ENCODE results near the gene C14orf180. TPM values are rescaled to one million over a fixed set of nuclear protein-coding genes. Genes with fewer than 3 reads are reported as not detected.

The C14orf180 gene
- total RNA-seq, 1 experiment from 2014 or later, result not detected

- DNase-seq (ENCODE audit: low read depth, low spot score) (no peak), ATAC-seq (no peak)
- in situ Hi-C loops (cut with HindIII; ENCODE audit: low pct_unique_long_range_greater_than_20kb, low sequenced_read_pairs) (no loop called here), intact Hi-C loops (cut with micrococcal nuclease; ENCODE audit: unreplicated experiment) (no loop called here)
- H3K4me3 ChIP-seq (ENCODE audit: low read depth in 2 of 2, low read length in 2 of 2), result no peak overlapping the region
- BruUV-seq (replicated peaks), result no TSS peak
- H3K27ac ChIP-seq (ENCODE audit: low read length), result no peak overlapping the region
- CTCF ChIA-PET, result no interaction called here
- POLR2A ChIA-PET, result no interaction called here
- TF ChIP-seq POLR2AphosphoS5 (IDR thresholded peaks at IDR 0.05; ENCODE audit: low read depth, low read length) (no peak), CTCF (IDR thresholded peaks at IDR 0.05) (no peak), SIN3A (IDR thresholded peaks at IDR 0.05; ENCODE audit: borderline replicate concordance, insufficient read depth, low read depth, low read length) (no peak), REST (IDR thresholded peaks at IDR 0.05; ENCODE audit: insufficient read depth in 1 of 2, low read depth in 2 of 2, low read length in 1 of 2) (no peak), TCF7L2 (IDR thresholded peaks at IDR 0.05; ENCODE audit: low read depth, low read length) (no peak)
- no peaks in the 10 kb centered on the region for H3K9me3 ChIP-seq (ENCODE audit: control insufficient read depth, insufficient read depth, low read depth, low read length)
- H3K27me3 ChIP-seq (ENCODE audit: control insufficient read depth, insufficient read depth, low read length), result no peaks in the 10 kb centered on the region
- no peaks in the 10 kb centered on the region for H3K36me3 ChIP-seq (ENCODE audit: control insufficient read depth, insufficient read depth, low read length)
- H3K4me1 ChIP-seq (ENCODE audit: control insufficient read depth, insufficient read depth, low read length), result no peaks in the 10 kb centered on the region
Observed at GRCh38 chr14:104582005-104582404, 2.4 kb downstream of the C14orf180 start.

- no peaks in the 10 kb centered on the region for H3K9me3 ChIP-seq (ENCODE audit: control insufficient read depth, insufficient read depth, low read depth, low read length)
- ChIA-PET POLR2A (no interaction called here), CTCF (no interaction called here)
- no peaks in the 10 kb centered on the region for H3K27me3 ChIP-seq (ENCODE audit: control insufficient read depth, insufficient read depth, low read length)
- DNase-seq (ENCODE audit: low read depth, low spot score) (no peak), ATAC-seq (no peak)
- no peaks in the 10 kb centered on the region for H3K4me1 ChIP-seq (ENCODE audit: control insufficient read depth, insufficient read depth, low read length)
- in situ Hi-C loops (cut with HindIII; ENCODE audit: low pct_unique_long_range_greater_than_20kb, low sequenced_read_pairs) (no loop called here), intact Hi-C loops (cut with micrococcal nuclease; ENCODE audit: unreplicated experiment) (no loop called here)
- no peak overlapping the region for H3K4me3 ChIP-seq (ENCODE audit: low read depth in 2 of 2, low read length in 2 of 2)
- H3K36me3 ChIP-seq (ENCODE audit: control insufficient read depth, insufficient read depth, low read length), result no peaks in the 10 kb centered on the region
- no peak overlapping the region for H3K27ac ChIP-seq (ENCODE audit: low read length)
- no TSS peak for BruUV-seq (replicated peaks)
- no peak for TF ChIP-seq TCF7L2 (IDR thresholded peaks at IDR 0.05; ENCODE audit: low read depth, low read length)
- no peak for TF ChIP-seq POLR2AphosphoS5 (IDR thresholded peaks at IDR 0.05; ENCODE audit: low read depth, low read length)
- TF ChIP-seq CTCF (IDR thresholded peaks at IDR 0.05), result no peak
- no peak for TF ChIP-seq REST (IDR thresholded peaks at IDR 0.05; ENCODE audit: insufficient read depth in 1 of 2, low read depth in 2 of 2, low read length in 1 of 2)
- TF ChIP-seq SIN3A (IDR thresholded peaks at IDR 0.05; ENCODE audit: borderline replicate concordance, insufficient read depth, low read depth, low read length), result no peak
Observed at GRCh38 chr14:104582662-104583061, 3.1 kb downstream of the C14orf180 start.
